ENCODE measurements around the gene MYO1D. TPM values are rescaled to one million over a fixed set of nuclear protein-coding genes. Genes with fewer than 3 reads are reported as not detected.
"Not testable (repeated sequence)": the region's sequence is repeated elsewhere in the genome, so short reads cannot be mapped to it uniquely, and the experiment has no call there.

The MYO1D gene
- total and polyA plus RNA-seq, 4 donors, result 22.0 to 75.8 (median 61.4) TPM

- 83 to 97% methylated on average over 2 of the region's 2 CpGs for WGBS, 2 donors
- no peak for ATAC-seq (ENCODE audit: insufficient read depth, low FRiP score)
- Histone ChIP-seq H3K27me3 (ENCODE audit: control insufficient read depth in 3 of 3, insufficient read depth in 3 of 3, low read length in 2 of 3) (no peaks in the 10 kb centered on the region), H3K9me3 (ENCODE audit: control insufficient read depth in 4 of 4, insufficient read depth in 3 of 4, low read length in 3 of 4) (no peaks in the 10 kb centered on the region), H3K27ac (ENCODE audit: low read depth in 1 of 2, low read length in 1 of 2) (no peak overlapping the region), H3K36me3 (ENCODE audit: control insufficient read depth in 4 of 4, insufficient read depth in 4 of 4, low read length in 4 of 4) (peaks cover 28 to 52% (median 31%) of the 10 kb centered on the region in 4 donors), H3K4me3 (no peak overlapping the region), H3K4me1 (ENCODE audit: control insufficient read depth in 5 of 5, insufficient read depth in 5 of 5, low read length in 5 of 5) (no peaks in the 10 kb centered on the region), H3K9ac (ENCODE audit: insufficient read depth in 1 of 2, low read length in 2 of 2) (no peak overlapping the region)
- DNase-seq, result no peak
- no peak for TF ChIP-seq CTCF (IDR thresholded peaks at IDR 0.05; ENCODE audit: control extremely low read depth, extremely low read depth)
These were observed 425.0 kb downstream of the MYO1D start for GRCh38 chr17:32451879-32452278.

- peaks cover 0 to 11% (median 8%) of the 10 kb centered on the region in 5 donors for H3K4me1 ChIP-seq (ENCODE audit: control insufficient read depth in 5 of 5, insufficient read depth in 5 of 5, low read length in 5 of 5)
- H3K9ac ChIP-seq (ENCODE audit: insufficient read depth in 1 of 2, low read length in 2 of 2); H3K27ac ChIP-seq (ENCODE audit: low read depth in 1 of 2, low read length in 1 of 2); H3K27me3 ChIP-seq (ENCODE audit: control insufficient read depth in 3 of 3, insufficient read depth in 3 of 3, low read length in 2 of 3); H3K4me3 ChIP-seq; DNase-seq; H3K9me3 ChIP-seq (ENCODE audit: control insufficient read depth in 4 of 4, insufficient read depth in 3 of 4, low read length in 3 of 4); ATAC-seq (ENCODE audit: insufficient read depth, low FRiP score): not testable (repeated sequence)
- H3K36me3 ChIP-seq (ENCODE audit: control insufficient read depth in 4 of 4, insufficient read depth in 4 of 4, low read length in 4 of 4), result peaks cover 27 to 53% (median 30%) of the 10 kb centered on the region in 4 donors
- 93 to 98% methylated on average over 6 of the region's 6 CpGs for WGBS, 2 donors
These were observed 426.5 kb downstream of the MYO1D start for GRCh38 chr17:32450379-32450778.

- Histone ChIP-seq H3K9ac (ENCODE audit: insufficient read depth in 1 of 2, low read length in 2 of 2) (no peak overlapping the region), H3K27me3 (ENCODE audit: control insufficient read depth in 3 of 3, insufficient read depth in 3 of 3, low read length in 2 of 3) (no peaks in the 10 kb centered on the region), H3K4me3 (no peak overlapping the region), H3K27ac (ENCODE audit: low read depth in 1 of 2, low read length in 1 of 2) (no peak overlapping the region), H3K9me3 (ENCODE audit: control insufficient read depth in 4 of 4, insufficient read depth in 3 of 4, low read length in 3 of 4) (no peaks in the 10 kb centered on the region), H3K4me1 (ENCODE audit: control insufficient read depth in 5 of 5, insufficient read depth in 5 of 5, low read length in 5 of 5) (peaks cover 0 to 13% (median 8%) of the 10 kb centered on the region in 5 donors), H3K36me3 (ENCODE audit: control insufficient read depth in 4 of 4, insufficient read depth in 4 of 4, low read length in 4 of 4) (peaks cover 24 to 49% (median 27%) of the 10 kb centered on the region in 4 donors)
- TF ChIP-seq CTCF (IDR thresholded peaks at IDR 0.05; ENCODE audit: control extremely low read depth, extremely low read depth), result no peak
- DNase-seq (no peak), ATAC-seq (ENCODE audit: insufficient read depth, low FRiP score) (no peak)
- WGBS, 2 donors, result 97 to 98% methylated on average over 5 of the region's 5 CpGs
These were observed 427.0 kb downstream of the MYO1D start for GRCh38 chr17:32449963-32450362.

- Histone ChIP-seq H3K27me3 (ENCODE audit: control insufficient read depth in 3 of 3, insufficient read depth in 3 of 3, low read length in 2 of 3) (peaks cover 0 to 2% (median 0%) of the 10 kb centered on the region in 3 donors), H3K4me3 (no peak overlapping the region), H3K36me3 (ENCODE audit: control insufficient read depth in 4 of 4, insufficient read depth in 4 of 4, low read length in 4 of 4) (peaks cover 9 to 26% (median 14%) of the 10 kb centered on the region in 4 donors), H3K4me1 (ENCODE audit: control insufficient read depth in 5 of 5, insufficient read depth in 5 of 5, low read length in 5 of 5) (peaks cover 2 to 16% (median 8%) of the 10 kb centered on the region in 5 donors), H3K9me3 (ENCODE audit: control insufficient read depth in 4 of 4, insufficient read depth in 3 of 4, low read length in 3 of 4) (no peaks in the 10 kb centered on the region), H3K9ac (ENCODE audit: insufficient read depth in 1 of 2, low read length in 2 of 2) (peak overlapping the region in 1 of 2 donors; percentile 23), H3K27ac (ENCODE audit: low read depth in 1 of 2, low read length in 1 of 2) (no peak overlapping the region)
- no peak for TF ChIP-seq CTCF (IDR thresholded peaks at IDR 0.05; ENCODE audit: control extremely low read depth, extremely low read depth)
- WGBS, 2 donors, result 89 to 100% methylated on average over 2 of the region's 2 CpGs
- no peak for ATAC-seq (ENCODE audit: insufficient read depth, low FRiP score)
- DNase-seq, result no peak
These were observed 430.0 kb downstream of the MYO1D start for GRCh38 chr17:32446949-32447348.
